ENCODE measurements around the gene UBE2O. TPM values are rescaled to one million over a fixed set of nuclear protein-coding genes. Genes with fewer than 3 reads are reported as not detected.

Gene UBE2O
- total RNA-seq, 1 experiment from 2014 or later, result 52.6 TPM

DNA sequence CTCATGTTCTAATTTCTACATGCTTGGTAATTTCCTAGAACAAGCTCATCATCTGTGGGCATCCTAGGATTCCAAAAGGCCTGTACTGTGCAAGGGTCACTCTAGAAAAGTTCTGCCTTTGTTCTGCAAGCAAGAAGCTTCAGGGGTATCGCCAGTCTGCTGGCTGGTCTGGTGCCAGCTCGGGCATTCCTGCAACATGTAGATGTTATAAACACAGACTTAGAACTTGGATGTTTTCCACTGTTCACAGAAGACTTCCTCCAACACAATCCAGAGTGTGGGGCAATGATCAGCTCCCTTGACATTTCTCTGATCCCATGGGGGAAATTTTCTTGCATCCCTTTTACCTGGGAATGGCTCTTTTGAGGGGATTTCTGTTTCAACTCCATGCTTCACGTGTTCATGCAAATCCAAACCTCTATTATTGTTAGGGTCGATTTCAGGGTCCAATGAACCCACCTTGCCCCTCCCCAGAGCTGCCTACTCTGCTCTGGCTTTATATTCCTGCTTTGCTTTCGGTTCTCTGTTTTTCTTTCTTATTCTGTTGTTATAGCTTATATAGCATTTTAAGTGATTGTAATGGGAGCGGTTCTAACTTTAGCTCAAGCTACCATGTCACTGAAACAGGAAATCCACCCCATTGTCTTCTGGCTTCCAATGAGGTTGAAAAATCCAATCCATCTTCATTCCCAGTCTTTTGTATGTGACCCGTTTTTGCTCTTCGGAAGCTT, 25.3 kb downstream of the UBE2O start:
- Histone ChIP-seq H3K18ac (ENCODE audit: insufficient read length, low read depth, low read length) (no peak overlapping the region), H3K4ac (ENCODE audit: low read depth, low read length) (no peak overlapping the region), H2AFZ (ENCODE audit: low read length) (no peak overlapping the region), H4K20me1 (ENCODE audit: control insufficient read depth, insufficient read depth, insufficient read length) (no peaks in the 10 kb centered on the region), H3K27me3 (ENCODE audit: insufficient read depth, low read length) (no peaks in the 10 kb centered on the region), H3K27ac (ENCODE audit: insufficient read length, low read depth, low read length) (no peak overlapping the region), H3K79me1 (ENCODE audit: insufficient read depth, low read depth, low read length, poor library complexity, severe bottlenecking) (peaks cover 13% of the 10 kb centered on the region), H3K56ac (ENCODE audit: insufficient read length, low read depth, low read length) (no peak overlapping the region), H3K23ac (ENCODE audit: insufficient read length, low read depth, low read length) (no peak overlapping the region), H3K14ac (ENCODE audit: insufficient read depth, low read length) (no peak overlapping the region), H3K4me1 (ENCODE audit: insufficient read depth, low read length) (peaks cover 18% of the 10 kb centered on the region; the same call in 1 of the 2 replicates), H2BK20ac (ENCODE audit: low read depth, low read length, poor library complexity, severe bottlenecking) (no peak overlapping the region), H4K91ac (ENCODE audit: insufficient read length, low read depth, low read length) (no peak overlapping the region), H2BK15ac (ENCODE audit: low read depth, low read length) (no peak overlapping the region), H3T11ph (ENCODE audit: low read length) (no peak overlapping the region), H3K79me2 (ENCODE audit: insufficient read depth, low read length) (peaks cover 18% of the 10 kb centered on the region), H2BK120ac (ENCODE audit: low read depth, low read length, poor library complexity, severe bottlenecking) (no peak overlapping the region), H2AK5ac (ENCODE audit: insufficient read length, low read length) (no peak overlapping the region), H3K9me3 (ENCODE audit: control insufficient read depth, low read depth, low read length) (no peaks in the 10 kb centered on the region), H4K5ac (ENCODE audit: insufficient read length, low read depth, low read length) (no peak overlapping the region), H3K4me2 (ENCODE audit: insufficient read depth, insufficient read length, low read length) (no peak overlapping the region), H2BK5ac (ENCODE audit: insufficient read length, low read length) (no peak overlapping the region), H4K8ac (replicated peaks; ENCODE audit: insufficient read length, low read depth, low read length) (no peak overlapping the region), H3K9ac (ENCODE audit: extremely low read depth, insufficient read length, low read length) (no peak overlapping the region), H2BK12ac (ENCODE audit: insufficient read length, low read depth, low read length) (no peak overlapping the region), H3K23me2 (ENCODE audit: insufficient read length, low read depth, low read length, poor library complexity, severe bottlenecking) (no peaks in the 10 kb centered on the region)
- H3K4me3 Mint-ChIP-seq, result no peak overlapping the region
- TF ChIP-seq, protein P1, sequence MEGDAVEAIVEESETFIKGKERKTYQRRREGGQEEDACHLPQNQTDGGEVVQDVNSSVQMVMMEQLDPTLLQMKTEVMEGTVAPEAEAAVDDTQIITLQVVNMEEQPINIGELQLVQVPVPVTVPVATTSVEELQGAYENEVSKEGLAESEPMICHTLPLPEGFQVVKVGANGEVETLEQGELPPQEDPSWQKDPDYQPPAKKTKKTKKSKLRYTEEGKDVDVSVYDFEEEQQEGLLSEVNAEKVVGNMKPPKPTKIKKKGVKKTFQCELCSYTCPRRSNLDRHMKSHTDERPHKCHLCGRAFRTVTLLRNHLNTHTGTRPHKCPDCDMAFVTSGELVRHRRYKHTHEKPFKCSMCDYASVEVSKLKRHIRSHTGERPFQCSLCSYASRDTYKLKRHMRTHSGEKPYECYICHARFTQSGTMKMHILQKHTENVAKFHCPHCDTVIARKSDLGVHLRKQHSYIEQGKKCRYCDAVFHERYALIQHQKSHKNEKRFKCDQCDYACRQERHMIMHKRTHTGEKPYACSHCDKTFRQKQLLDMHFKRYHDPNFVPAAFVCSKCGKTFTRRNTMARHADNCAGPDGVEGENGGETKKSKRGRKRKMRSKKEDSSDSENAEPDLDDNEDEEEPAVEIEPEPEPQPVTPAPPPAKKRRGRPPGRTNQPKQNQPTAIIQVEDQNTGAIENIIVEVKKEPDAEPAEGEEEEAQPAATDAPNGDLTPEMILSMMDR (conservative IDR thresholded peaks at IDR 0.05), result no peak
- DNase-seq, result no peak
- H3K9me3 Mint-ChIP-seq, result peaks cover 0 to 3% of the 10 kb centered on the region in 2 experiments; a peak in 1 of 5 replicates
- peaks cover 33 to 35% of the 10 kb centered on the region in 2 experiments for H3K4me1 Mint-ChIP-seq
- WGBS (ENCODE audit: extremely low coverage, insufficient read length, low lambda C conversion rate), result no CpG with 5 or more reads among the region's 8 CpGs
- no peaks in the 10 kb centered on the region for H3K27me3 Mint-ChIP-seq (ENCODE audit: low read depth)
- no peak overlapping the region; a peak in 2 of 7 replicates for H3K27ac Mint-ChIP-seq
- peaks cover 5 to 12% (median 6%) of the 10 kb centered on the region in 3 experiments; a peak in 5 of 7 replicates for H3K36me3 Mint-ChIP-seq (ENCODE audit: insufficient read depth in 1 of 3, low read depth in 3 of 3)
